ENCODE data around the gene CD180.
"Not testable (repeated sequence)": the region's sequence is repeated elsewhere in the genome, so short reads cannot be mapped to it uniquely, and the experiment has no call there.

The CD180 gene

DNA sequence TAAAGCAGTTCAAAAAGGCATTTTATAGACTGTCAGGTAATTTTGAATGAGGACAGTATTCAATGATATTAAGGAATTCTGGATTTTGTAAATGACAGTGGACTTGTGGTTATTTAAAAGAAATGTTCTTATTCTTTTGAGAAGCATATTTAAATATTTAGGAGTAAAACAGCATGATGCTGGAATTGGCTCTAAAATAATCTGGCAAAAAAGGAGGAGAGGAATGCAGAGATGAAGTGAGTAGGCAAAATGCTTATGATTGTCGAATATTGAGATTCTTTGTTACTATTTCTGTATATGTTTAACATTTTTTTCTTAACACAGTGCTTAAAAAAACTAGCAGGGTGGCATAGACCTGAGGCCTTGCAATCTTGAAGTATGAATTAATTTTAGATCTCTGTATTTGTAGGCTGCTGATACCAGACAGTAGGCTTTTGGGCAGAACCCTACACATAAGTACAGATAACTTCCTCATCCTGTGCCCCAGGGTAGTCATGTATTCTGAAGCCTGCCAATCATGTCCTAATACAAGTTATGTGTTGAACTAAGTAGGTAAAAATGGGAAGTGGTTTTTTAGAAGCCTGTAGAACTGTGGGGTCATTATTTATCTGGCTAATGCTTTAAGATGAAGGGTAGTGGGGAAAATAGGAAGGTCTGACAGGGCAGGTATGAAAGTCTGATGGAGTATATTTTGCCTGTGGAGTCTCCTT, 9.4 kb downstream of the CD180 start:
- DNase-seq, result no peak

GRCh38 chr5:67183859-67184258, 12.7 kb downstream of the CD180 start:
- DNase-seq, result no peak

DNA sequence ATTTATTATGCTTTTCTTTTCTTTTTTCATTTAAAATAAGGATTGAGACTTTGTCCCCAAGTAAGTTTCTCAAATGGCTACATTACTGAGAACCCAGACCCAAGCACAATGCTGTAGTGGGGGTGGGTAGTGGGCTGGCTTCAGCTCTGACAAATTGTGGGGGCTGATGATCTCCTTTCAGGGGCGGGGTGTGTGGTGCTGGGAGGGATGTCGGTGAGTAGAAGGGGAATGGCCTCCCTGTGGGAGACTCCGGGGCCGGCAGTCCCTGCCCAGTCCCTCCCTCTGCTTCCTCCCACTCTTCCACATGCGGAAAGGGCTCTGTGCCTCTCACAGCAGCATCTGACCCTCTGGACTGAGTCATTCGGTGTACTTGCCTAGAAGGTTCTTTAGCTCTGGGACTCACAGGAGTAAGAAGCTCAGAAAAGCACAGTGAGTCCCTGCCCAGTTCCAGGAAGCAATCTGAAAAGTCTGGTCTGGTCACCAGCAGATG, 14.3 kb downstream of the CD180 start:
- DNase-seq, result no peak

DNA sequence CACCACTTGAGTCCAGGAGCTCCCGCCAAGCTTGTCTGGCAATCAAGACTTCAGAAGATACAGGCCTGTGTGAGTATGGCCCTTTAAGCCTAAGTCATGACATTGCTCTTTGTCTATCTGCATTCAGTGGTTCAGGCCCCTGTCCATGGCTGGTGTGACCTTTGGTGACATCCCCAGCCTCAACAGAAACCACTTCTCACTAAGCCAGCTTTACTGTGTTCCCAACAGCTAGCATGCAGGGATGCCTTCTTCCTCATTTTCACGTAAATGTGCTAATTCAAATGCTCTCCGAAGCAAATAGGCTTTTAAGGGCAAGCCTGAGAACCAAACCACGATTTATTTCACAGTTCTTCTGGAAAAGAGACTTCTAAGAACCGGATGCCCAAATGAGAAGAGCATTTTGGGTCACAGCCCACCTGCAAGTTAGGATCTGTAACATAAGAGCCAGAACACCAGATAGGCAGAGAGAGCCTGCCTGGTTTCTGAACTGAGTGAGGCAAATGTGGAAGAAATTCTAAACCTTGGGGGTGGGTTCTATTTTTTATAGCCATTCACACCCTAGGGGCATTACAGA, 14.9 kb downstream of the CD180 start:
- DNase-seq, result no peak

- DNase-seq, result no peak
Measured at GRCh38 chr5:67179697-67180361, 16.8 kb downstream of the CD180 start.

- no peak for DNase-seq
Measured at GRCh38 chr5:67178966-67179365, 17.6 kb downstream of the CD180 start.

- DNase-seq, result no peak
Measured at GRCh38 chr5:67178085-67178484, 18.5 kb downstream of the CD180 start.

- DNase-seq, result no peak
Measured at GRCh38 chr5:67176936-67177335, 19.7 kb downstream of the CD180 start.

GRCh38 chr5:67173959-67174358, 22.6 kb downstream of the CD180 start:
- no peak for DNase-seq

- DNase-seq, result not testable (repeated sequence)
Measured at GRCh38 chr5:67173351-67173750, 23.2 kb downstream of the CD180 start.

DNA sequence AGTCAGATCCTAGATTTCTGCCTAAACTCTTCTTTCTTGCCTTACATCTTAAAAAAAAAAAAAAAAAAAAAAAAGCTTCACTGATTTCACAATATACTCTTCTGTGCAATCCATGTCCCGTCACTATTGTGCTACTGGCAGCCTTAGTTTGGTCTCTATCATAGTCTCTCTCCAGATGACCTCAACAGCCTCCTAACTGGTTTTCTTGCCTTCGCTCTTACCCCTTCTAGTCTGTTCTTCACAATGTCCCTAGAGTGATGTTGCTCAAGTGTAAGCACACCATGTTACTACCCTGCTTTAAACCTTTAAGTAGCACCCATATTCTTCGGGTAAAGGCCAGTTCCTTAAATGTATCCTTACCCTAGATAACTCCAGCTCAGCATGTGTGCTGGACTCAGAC, 25.8 kb downstream of the CD180 start:
- DNase-seq, result no peak

- no peak for DNase-seq
Measured at GRCh38 chr5:67168069-67168468, 28.5 kb downstream of the CD180 start.

DNA sequence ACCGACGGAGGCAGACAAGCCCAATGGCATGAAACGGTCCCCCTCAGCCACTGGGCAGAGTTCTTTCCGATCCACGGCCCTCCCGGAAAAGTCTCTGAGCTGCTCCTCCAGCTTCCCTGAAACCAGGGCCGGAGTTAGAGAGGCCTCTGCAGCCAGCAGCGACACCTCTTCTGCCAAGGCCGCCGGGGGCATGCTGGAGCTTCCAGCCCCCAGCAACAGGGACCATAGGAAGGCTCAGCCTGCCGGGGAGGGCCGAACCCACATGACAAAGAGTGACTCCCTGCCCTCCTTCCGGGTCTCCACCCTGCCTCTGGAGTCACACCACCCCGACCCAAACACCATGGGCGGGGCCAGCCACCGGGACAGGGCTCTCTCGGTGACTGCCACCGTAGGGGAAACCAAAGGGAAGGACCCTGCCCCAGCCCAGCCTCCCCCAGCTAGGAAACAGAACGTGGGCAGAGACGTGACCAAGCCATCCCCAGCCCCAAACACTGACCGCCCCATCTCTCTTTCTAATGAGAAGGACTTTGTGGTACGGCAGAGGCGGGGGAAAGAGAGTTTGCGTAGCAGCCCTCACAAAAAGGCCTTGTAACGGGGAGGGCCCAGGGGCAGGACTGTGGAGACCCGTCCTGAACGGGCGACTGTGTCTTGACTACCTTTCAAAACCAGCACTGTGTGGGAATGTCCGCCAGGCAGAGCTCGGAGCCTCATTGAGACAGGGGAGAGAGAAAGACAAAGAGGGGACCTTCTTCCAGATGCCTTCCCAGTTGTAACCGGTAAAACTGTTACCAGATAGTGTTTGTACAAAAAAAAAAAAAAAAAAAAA, 29.9 kb downstream of the CD180 start:
- peak; percentile 83 for DNase-seq

DNA sequence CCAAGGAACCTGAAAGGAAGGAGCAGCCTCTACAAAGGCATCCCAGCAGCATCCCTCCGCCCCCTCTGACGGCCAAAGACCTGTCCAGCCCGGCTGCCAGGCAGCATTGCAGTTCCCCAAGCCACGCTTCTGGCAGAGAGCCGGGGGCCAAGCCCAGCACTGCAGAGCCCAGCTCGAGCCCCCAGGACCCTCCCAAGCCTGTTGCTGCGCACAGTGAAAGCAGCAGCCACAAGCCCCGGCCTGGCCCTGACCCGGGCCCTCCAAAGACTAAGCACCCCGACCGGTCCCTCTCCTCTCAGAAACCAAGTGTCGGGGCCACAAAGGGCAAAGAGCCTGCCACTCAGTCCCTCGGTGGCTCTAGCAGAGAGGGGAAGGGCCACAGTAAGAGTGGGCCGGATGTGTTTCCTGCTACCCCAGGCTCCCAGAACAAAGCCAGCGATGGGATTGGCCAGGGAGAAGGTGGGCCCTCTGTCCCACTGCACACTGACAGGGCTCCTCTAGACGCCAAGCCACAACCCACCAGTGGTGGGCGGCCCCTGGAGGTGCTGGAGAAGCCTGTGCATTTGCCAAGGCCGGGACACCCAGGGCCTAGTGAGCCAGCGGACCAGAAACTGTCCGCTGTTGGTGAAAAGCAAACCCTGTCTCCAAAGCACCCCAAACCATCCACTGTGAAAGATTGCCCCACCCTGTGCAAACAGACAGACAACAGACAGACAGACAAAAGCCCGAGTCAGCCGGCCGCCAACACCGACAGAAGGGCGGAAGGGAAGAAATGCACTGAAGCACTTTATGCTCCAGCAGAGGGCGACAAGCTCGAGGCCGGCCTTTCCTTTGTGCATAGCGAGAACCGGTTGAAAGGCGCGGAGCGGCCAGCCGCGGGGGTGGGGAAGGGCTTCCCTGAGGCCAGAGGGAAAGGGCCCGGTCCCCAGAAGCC, 30.8 kb downstream of the CD180 start:
- peak; percentile 86 for DNase-seq

GRCh38 chr5:67164856-67165525, 31.6 kb downstream of the CD180 start:
- DNase-seq, result no peak

GRCh38 chr5:67163863-67164595, 32.6 kb downstream of the CD180 start:
- DNase-seq, result no peak

DNA sequence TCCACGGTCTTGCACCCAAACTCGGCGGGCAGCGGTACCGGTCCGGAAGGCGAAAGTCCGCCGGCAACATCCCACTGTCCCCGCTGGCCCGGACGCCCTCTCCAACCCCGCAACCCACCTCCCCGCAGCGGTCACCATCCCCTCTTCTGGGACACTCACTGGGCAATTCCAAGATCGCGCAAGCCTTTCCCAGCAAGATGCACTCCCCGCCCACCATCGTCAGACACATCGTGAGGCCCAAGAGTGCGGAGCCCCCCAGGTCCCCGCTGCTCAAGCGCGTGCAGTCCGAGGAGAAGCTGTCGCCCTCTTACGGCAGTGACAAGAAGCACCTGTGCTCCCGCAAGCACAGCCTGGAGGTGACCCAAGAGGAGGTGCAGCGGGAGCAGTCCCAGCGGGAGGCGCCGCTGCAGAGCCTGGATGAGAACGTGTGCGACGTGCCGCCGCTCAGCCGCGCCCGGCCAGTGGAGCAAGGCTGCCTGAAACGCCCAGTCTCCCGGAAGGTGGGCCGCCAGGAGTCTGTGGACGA, 33.3 kb downstream of the CD180 start:
- DNase-seq, result no peak

DNA sequence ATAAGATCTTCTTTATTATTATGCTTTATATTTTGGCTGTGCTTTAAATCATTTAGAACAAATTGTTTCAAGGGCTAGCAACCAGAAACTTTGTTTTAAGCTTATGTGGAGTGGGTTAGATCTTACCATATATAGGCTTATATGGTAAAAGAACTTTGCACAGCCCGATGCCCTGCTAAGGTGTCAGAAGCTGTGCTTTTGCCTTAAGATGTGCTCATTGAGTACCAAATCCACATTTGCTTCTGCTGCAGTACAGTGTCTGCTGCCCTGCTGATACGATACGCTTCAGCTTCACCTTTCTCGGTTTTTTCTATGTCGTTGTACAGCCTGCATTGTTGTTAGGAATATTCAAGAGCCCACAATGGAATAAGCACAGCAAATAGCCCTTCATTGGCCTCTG, 34.8 kb downstream of the CD180 start:
- DNase-seq, result no peak

DNA sequence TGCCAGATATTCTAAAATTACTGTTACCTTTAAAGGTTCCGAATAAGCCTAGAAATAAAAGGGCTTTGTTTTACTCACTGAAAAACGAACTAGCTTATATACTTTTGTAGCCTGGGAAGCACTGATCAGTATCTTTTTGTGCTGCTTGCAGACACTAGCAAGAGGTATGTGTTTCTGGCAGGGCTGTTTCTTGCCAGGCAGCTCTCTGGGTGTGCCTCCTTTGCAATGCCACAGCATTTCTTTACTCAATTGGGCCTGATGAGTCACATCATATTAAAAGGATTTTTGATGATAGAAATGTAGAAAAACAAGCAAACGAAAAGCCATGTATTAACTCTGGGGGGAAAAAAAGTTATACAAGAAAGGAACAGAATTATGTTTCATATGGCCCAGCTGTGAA, 35.6 kb downstream of the CD180 start:
- DNase-seq, result peak; percentile 36

- DNase-seq, result no peak
Measured at GRCh38 chr5:67160272-67160671, 36.3 kb downstream of the CD180 start.
